Sigmoid colon (tissue), 7 donors: ENCODE measurements around the gene ZNF319. TPM values are rescaled to one million over a fixed set of nuclear protein-coding genes. Genes with fewer than 3 reads are reported as not detected.
A peak's percentile ranks its signal among the peaks of the same experiment; 100 is the strongest.

Source experiments
- DNase-seq: peaks from one replicate; pipeline ENCODE4 v3.0.0-alpha.2; 2019
- H3K27ac ChIP-seq, 4 donors: fragments of 200-600 bp; sonication (generic); one replicate each; pipeline ENCODE4 v1.5.1; 2016 to 2019; ENCODE audit warnings: mild to moderate bottlenecking in 1 of 4
- H3K27me3 ChIP-seq, 3 donors: fragments of 200-600 bp; sonication (generic); one replicate each; pipeline ENCODE4 v1.5.1; 2019; ENCODE audit warnings: mild to moderate bottlenecking in 1 of 3
- H3K36me3 ChIP-seq, 4 donors: fragments of 200-600 bp; sonication (generic); one replicate each; pipeline ENCODE4 v1.5.1; 2016 to 2019
- H3K4me1 ChIP-seq, 4 donors: fragments of 200-600 bp; sonication (generic); one replicate each; pipeline ENCODE4 v1.5.1; 2017 to 2019
- H3K4me3 ChIP-seq, 4 donors: fragments of 200-600 bp; sonication (generic); one replicate each; pipeline ENCODE4 v1.5.1; 2017 to 2019; ENCODE audit warnings: mild to moderate bottlenecking in 2 of 4, moderate library complexity in 1 of 4
- H3K9me3 ChIP-seq, 4 donors: fragments of 200-600 bp in 3 of 4; sonication (generic) in 3 of 4; one replicate each; pipeline versions ENCODE4 v1.5.1 to v1.6.1; 2013 to 2019
- EP300 ChIP-seq, 4 donors: sonication (generic); formaldehyde crosslinking; IDR thresholded peaks; one replicate each; pipeline ENCODE4 v1.6.1; 2017; ENCODE audit warnings: antibody characterized with exemption in 4 of 4
- POLR2A ChIP-seq, 2 donors: fragments of 450-650 bp; IDR thresholded peaks; one replicate each; pipeline ENCODE4 v1.6.1; 2016; ENCODE audit warnings: antibody characterized with exemption in 2 of 2, mild to moderate bottlenecking in 2 of 2, moderate library complexity in 2 of 2
- POLR2AphosphoS5 ChIP-seq, 4 donors: sonication (generic); formaldehyde crosslinking; IDR thresholded peaks; one replicate each; pipeline ENCODE4 v1.6.1; 2017; ENCODE audit warnings: antibody characterized with exemption in 4 of 4
- WGBS, 2 donors: extraction: QIAGEN DNeasy Blood & Tissue Kit; methylation state at CpG; one replicate each; pipeline ENCODE4 v1.1.7; 2013; 5-methylcytosine and 5-hydroxymethylcytosine counted together
- intact Hi-C: fragments of 100-400 bp; cut with DNase I; formaldehyde crosslinking; loops from one replicate; pipeline ENCODE4 v1.15.1; 2023
- polyA plus RNA-seq, 3 donors: library from polyadenylated mRNA; stranded (reverse); fragments of 200-250 nt; gene quantifications; one replicate each; pipeline ENCODE4 v1.2.3, GENCODE V29; 2013
- total RNA-seq, 4 donors: library from RNA; depleted of rRNA; stranded (reverse); fragments of >200 nt; gene quantifications; one replicate each; pipeline ENCODE4 v1.1.0, GENCODE V29; 2016
- TF ChIP-seq, protein P1 (sequence below), 4 experiments: fragments of 450-650 bp in 3 of 4; fragments of 200-600 bp in 1 of 4; IDR thresholded peaks; one replicate each; pipeline ENCODE4 v1.5.1; 2016 to 2019; ENCODE audit warnings: antibody characterized with exemption in 4 of 4, mild to moderate bottlenecking in 3 of 4, moderate library complexity in 2 of 4
- donor health status: healthy with polysubstance abuse.
- donor health status: Bipolar disorder and iron deficiency.
- donor health status: healthy.

ZNF319 gene
- total and polyA plus RNA-seq, 7 donors, result 1.2 to 5.7 (median 4.8) TPM

GRCh38 chr16:58021661-58022551, 21.4 kb upstream of the ZNF319 start:
- 66 to 86% methylated on average over 8 of the region's 8 CpGs for WGBS, 2 donors
- no peak for TF ChIP-seq POLR2A (IDR thresholded peaks at IDR 0.05)
- TF ChIP-seq POLR2AphosphoS5 (IDR thresholded peaks at IDR 0.05), result no peak
- no peak for TF ChIP-seq EP300 (IDR thresholded peaks at IDR 0.05)
- TF ChIP-seq, protein P1, sequence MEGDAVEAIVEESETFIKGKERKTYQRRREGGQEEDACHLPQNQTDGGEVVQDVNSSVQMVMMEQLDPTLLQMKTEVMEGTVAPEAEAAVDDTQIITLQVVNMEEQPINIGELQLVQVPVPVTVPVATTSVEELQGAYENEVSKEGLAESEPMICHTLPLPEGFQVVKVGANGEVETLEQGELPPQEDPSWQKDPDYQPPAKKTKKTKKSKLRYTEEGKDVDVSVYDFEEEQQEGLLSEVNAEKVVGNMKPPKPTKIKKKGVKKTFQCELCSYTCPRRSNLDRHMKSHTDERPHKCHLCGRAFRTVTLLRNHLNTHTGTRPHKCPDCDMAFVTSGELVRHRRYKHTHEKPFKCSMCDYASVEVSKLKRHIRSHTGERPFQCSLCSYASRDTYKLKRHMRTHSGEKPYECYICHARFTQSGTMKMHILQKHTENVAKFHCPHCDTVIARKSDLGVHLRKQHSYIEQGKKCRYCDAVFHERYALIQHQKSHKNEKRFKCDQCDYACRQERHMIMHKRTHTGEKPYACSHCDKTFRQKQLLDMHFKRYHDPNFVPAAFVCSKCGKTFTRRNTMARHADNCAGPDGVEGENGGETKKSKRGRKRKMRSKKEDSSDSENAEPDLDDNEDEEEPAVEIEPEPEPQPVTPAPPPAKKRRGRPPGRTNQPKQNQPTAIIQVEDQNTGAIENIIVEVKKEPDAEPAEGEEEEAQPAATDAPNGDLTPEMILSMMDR (IDR thresholded peaks at IDR 0.05), result no peak

DNA sequence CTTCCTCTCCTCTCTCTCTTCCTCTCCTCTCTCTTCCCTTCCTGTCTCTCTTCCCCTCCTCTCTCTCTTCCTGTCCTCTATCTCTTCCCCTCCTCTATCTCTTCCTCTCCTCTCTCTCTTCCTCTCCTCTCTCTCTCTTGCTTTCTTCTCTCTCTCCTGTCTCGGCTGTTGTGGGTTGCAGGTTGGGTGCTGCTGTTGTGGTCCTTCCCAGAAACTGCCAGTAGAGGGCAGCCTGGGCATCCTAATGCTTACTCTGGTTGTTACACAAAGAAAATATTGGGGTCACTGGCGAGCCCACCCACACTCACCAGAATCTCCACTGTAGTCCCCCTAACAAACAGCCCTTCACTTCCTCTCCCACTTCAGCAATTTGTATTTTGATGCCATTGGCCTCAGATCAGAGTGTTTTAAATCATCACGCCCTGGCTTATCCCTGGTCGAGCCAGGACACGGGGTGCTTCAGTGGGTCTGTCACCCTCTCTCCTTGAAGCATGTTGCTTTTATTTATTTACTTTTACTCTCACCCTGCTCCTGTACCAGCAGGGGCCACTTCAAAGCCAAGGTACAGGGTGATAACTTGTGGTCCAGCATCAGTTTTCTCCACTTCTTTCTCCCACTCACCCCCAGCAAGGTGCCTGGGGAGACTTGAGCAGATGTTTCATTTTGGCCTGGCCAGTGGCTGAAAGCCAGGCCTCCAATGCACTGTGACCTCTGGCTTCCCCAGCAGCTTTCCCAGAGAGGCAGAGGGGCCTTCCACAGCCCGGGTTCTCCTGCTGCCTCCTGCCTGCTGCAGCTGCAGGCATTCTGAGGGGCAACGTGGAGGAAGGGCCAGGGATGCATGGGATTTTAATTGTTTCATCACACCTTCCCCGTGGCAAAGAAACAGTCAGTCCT, 20.4 kb upstream of the ZNF319 start:
- Histone ChIP-seq H3K27ac (no peak overlapping the region), H3K4me3 (no peak overlapping the region), H3K36me3 (peaks cover 0 to 29% (median 6%) of the 10 kb centered on the region in 4 donors), H3K4me1 (peaks cover 0 to 61% (median 43%) of the 10 kb centered on the region in 4 donors), H3K9me3 (no peaks in the 10 kb centered on the region), H3K27me3 (no peaks in the 10 kb centered on the region)
- intact Hi-C loops, result loop anchor here (1.0 to 10.0 kb wide), 4 partner anchors 100 to 466 kb away; partner anchors contain the start of genes CSNK2A2 and GINS3
- TF ChIP-seq, protein P1 (IDR thresholded peaks at IDR 0.05), result peak; percentile 72 to 88 (median 80)
- TF ChIP-seq EP300 (IDR thresholded peaks at IDR 0.05) (no peak), POLR2AphosphoS5 (IDR thresholded peaks at IDR 0.05) (no peak)
- WGBS, 2 donors, result 61 to 65% methylated on average over 8 of the region's 8 CpGs
- DNase-seq, result no peak

More at GRCh38 chr16:58021661-58022551, 21.4 kb upstream of the ZNF319 start:
- H3K36me3 ChIP-seq, result peaks cover 0 to 29% (median 6%) of the 10 kb centered on the region in 4 donors
- H3K27ac ChIP-seq, result peak overlapping the region; percentile 70 to 85 (median 76)
- DNase-seq, result no peak
- H3K9me3 ChIP-seq, result no peaks in the 10 kb centered on the region
- H3K27me3 ChIP-seq, result no peaks in the 10 kb centered on the region
- H3K4me3 ChIP-seq, result no peak overlapping the region
- intact Hi-C loops, result loop anchor here (1.0 to 10.0 kb wide), 5 partner anchors 17 to 465 kb away; partner anchors contain the start of genes CSNK2A2 and GINS3
- H3K4me1 ChIP-seq, result peaks cover 1 to 66% (median 52%) of the 10 kb centered on the region in 4 donors

DNA sequence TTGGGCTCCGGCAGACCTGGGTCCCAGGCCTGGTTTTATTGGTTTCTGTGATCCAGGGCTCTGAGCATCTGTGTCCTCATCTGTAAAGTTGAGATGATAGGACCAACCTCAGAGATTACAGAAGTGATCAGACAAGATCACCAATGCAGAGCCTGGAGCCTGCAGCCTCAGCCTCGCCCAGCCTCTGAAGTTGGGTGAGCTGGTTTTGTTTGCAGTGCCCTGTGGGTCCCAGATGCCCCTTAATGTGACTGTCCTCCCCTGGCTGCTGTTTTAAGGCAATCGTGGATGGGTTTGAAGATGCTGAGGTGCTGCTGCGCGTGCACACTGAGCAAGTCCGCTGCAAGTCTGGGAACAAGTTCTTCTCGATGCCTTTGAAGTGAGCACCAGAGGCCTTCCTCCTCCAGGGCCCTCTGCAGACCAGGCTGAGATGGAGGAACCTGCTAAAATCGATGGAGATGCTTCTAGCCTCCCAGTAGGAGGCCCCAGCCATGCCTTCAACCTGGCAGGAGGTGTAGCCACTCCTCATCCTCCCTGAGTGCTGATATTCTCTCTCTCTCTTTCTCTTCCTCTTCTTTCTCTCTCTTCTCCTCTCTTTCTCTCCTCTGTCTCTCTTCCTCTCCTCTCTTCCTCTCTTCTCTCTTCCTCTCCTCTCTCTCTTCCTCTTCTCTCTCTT, 19.5 kb upstream of the ZNF319 start:
- TF ChIP-seq EP300 (IDR thresholded peaks at IDR 0.05), result no peak
- TF ChIP-seq POLR2AphosphoS5 (IDR thresholded peaks at IDR 0.05), result no peak
- TF ChIP-seq, protein P1 (IDR thresholded peaks at IDR 0.05), result no peak
- intact Hi-C loops, result loop anchor here (2.0 to 10.0 kb wide), 3 partner anchors 101 to 467 kb away; partner anchors contain the start of gene GINS3
- Histone ChIP-seq H3K9me3 (no peaks in the 10 kb centered on the region), H3K36me3 (peaks cover 0 to 29% (median 6%) of the 10 kb centered on the region in 4 donors), H3K27me3 (no peaks in the 10 kb centered on the region), H3K4me3 (no peak overlapping the region), H3K4me1 (peaks cover 0 to 56% (median 37%) of the 10 kb centered on the region in 4 donors), H3K27ac (no peak overlapping the region)
- DNase-seq, result no peak
- 85% methylated on average over 8 of the region's 8 CpGs for WGBS, 2 donors

DNA sequence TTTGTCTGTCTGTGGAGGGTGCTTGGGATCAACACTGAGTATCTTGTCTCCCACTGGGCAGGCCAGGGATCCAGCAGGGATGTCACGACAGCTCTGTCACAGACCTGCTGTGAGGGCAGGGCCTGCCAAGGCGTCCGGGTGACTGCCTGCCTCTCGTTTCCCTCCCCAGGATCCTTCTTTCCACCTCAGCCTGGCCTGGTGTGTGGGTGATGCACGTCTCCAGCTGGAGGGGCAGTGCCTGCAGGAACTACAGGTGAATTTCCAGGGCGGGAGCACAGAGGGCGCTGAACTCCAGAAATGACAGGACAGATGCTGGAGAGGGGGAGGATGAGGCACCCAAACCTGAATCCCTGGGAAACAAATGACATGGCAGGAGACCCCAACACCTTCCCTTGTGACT, 18.3 kb upstream of the ZNF319 start:
- intact Hi-C loops, result no loop called here
- no peak for TF ChIP-seq EP300 (IDR thresholded peaks at IDR 0.05)
- TF ChIP-seq POLR2A (IDR thresholded peaks at IDR 0.05), result no peak
- no peak for TF ChIP-seq POLR2AphosphoS5 (IDR thresholded peaks at IDR 0.05)
- TF ChIP-seq, protein P1 (IDR thresholded peaks at IDR 0.05), result no peak
- no peak overlapping the region for H3K4me3 ChIP-seq
- WGBS, 2 donors, result 87% methylated on average over 7 of the region's 7 CpGs
- H3K9me3 ChIP-seq, result no peaks in the 10 kb centered on the region
- peaks cover 0 to 29% (median 6%) of the 10 kb centered on the region in 4 donors for H3K36me3 ChIP-seq
- H3K4me1 ChIP-seq, result peaks cover 0 to 45% (median 28%) of the 10 kb centered on the region in 4 donors
- no peak for DNase-seq
- H3K27me3 ChIP-seq, result no peaks in the 10 kb centered on the region
- no peak overlapping the region for H3K27ac ChIP-seq
